Endothelial cell of umbilical vein (primary cell): ENCODE measurements around the gene C16orf90. TPM values are rescaled to one million over a fixed set of nuclear protein-coding genes. Genes with fewer than 3 reads are reported as not detected.

Experiments used
- BruUV-seq: library from RNA; stranded (reverse); fragments of 400-500 nt; replicated peaks from 2 replicates; lab custom pipeline; 2021; lab: Mats Ljungman, UMichigan
- CTCF ChIA-PET: fragments of 300-600, 350-600 bp; sonication (Branson Sonifier 250); formaldehyde crosslinking; loops from one replicate; lab custom pipeline; 2021; ENCODE audit warnings: antibody characterized with exemption, inconsistent platforms; lab: Charles Lee
- POLR2A ChIA-PET: fragments of 300-600, 350-600 bp; sonication (Branson Sonifier 250); formaldehyde crosslinking; loops from one replicate; lab custom pipeline; 2021; ENCODE audit warnings: antibody characterized with exemption, inconsistent platforms; lab: Charles Lee
- DNase-seq: peaks from one replicate; pipeline ENCODE4 v3.0.0-alpha.2; 2011; ENCODE audit warnings: low read depth, low spot score
- FAIRE-seq: peaks from 2 replicates; lab custom pipeline; 2011; peaks lifted over from hg19 to GRCh38; lab: Jason Lieb, UNC
- H2AFZ ChIP-seq: 2 replicates; pipeline ENCODE4 v1.6.0; 2012; ENCODE audit warnings: low read depth, low read length, control low read depth, inconsistent platforms
- H3K27ac ChIP-seq: 2 replicates; pipeline ENCODE4 v1.5.1; 2011; ENCODE audit warnings: low read depth, mild to moderate bottlenecking, control low read depth, low read length, moderate library complexity; ENCODE audit not compliant: insufficient read depth
- H3K27me3 ChIP-seq, 2 experiments: 2 replicates each; pipeline versions ENCODE4 v1.6.0 to v1.6.1; 2011; ENCODE audit warnings: low read length in 2 of 2, mixed read lengths in 1 of 2; ENCODE audit not compliant: control insufficient read depth in 2 of 2, insufficient read depth in 2 of 2
- H3K36me3 ChIP-seq, 2 experiments: 2 replicates in 1 of 2; 3 replicates in 1 of 2; pipeline ENCODE4 v1.5.1; 2011; ENCODE audit warnings: low read length in 2 of 2, mild to moderate bottlenecking in 1 of 2, moderate library complexity in 1 of 2; ENCODE audit not compliant: control insufficient read depth in 2 of 2, insufficient read depth in 2 of 2; ENCODE audit errors: extremely low read depth in 1 of 2
- H3K4me1 ChIP-seq: 3 replicates; pipeline ENCODE4 v1.5.1; 2011; ENCODE audit warnings: mild to moderate bottlenecking, low read length; ENCODE audit not compliant: control insufficient read depth, insufficient read depth; ENCODE audit errors: extremely low read depth
- H3K4me2 ChIP-seq: 2 replicates; pipeline ENCODE4 v1.6.1; 2011; ENCODE audit warnings: low read length, control low read depth, mixed read lengths; ENCODE audit not compliant: insufficient read depth
- H3K4me3 ChIP-seq, 3 experiments: fragments of 200-600 bp in 1 of 3; sonication (generic), shearing (Covaris generic) in 1 of 3; replicated peaks in 1 of 3; 2 replicates each; pipeline ENCODE4 v1.5.1; 2011 to 2016; ENCODE audit warnings: control low read depth in 3 of 3, low read length in 3 of 3, mild to moderate bottlenecking in 2 of 3, inconsistent platforms in 1 of 3, low read depth in 1 of 3, moderate library complexity in 1 of 3; ENCODE audit not compliant: insufficient read depth in 1 of 3
- H3K79me2 ChIP-seq: 2 replicates; pipeline ENCODE4 v1.6.0; 2012; ENCODE audit warnings: low read length, inconsistent platforms; ENCODE audit not compliant: control insufficient read depth, insufficient read depth
- H3K9ac ChIP-seq: replicated peaks from 2 replicates; pipeline ENCODE3; 2011; ENCODE audit warnings: low read length, control low read depth; ENCODE audit not compliant: insufficient read depth; ENCODE audit errors: extremely low read depth
- H3K9me1 ChIP-seq: replicated peaks from 3 replicates; pipeline ENCODE4 v1.6.0; 2011; ENCODE audit warnings: mild to moderate bottlenecking, low read length; ENCODE audit not compliant: control insufficient read depth, insufficient read depth; ENCODE audit errors: extremely low read depth
- H3K9me3 ChIP-seq: replicated peaks from 2 replicates; pipeline ENCODE4 v1.5.1; 2012; ENCODE audit warnings: low read length, inconsistent platforms; ENCODE audit not compliant: control insufficient read depth, insufficient read depth
- H4K20me1 ChIP-seq: replicated peaks from 2 replicates; pipeline ENCODE3; 2011; ENCODE audit warnings: mild to moderate bottlenecking, low read length; ENCODE audit not compliant: control insufficient read depth, insufficient read depth; ENCODE audit errors: extremely low read depth
- EZH2 ChIP-seq: IDR thresholded peaks from 2 replicates; pipeline ENCODE4 v1.6.1; 2012; ENCODE audit warnings: borderline replicate concordance, low read depth, mild to moderate bottlenecking, moderate library complexity, low read length, inconsistent platforms; ENCODE audit not compliant: severe bottlenecking
- FOS ChIP-seq: IDR thresholded peaks from 2 replicates; pipeline ENCODE4 v1.6.1; 2011; ENCODE audit warnings: mild to moderate bottlenecking, low read length, moderate library complexity, borderline replicate concordance; ENCODE audit not compliant: insufficient read depth
- GATA2 ChIP-seq: IDR thresholded peaks from 2 replicates; pipeline ENCODE4 v1.7.0; 2011; ENCODE audit warnings: low read depth, mild to moderate bottlenecking, moderate library complexity, mixed read lengths, low read length; ENCODE audit not compliant: insufficient read length, insufficient read depth
- JUN ChIP-seq: IDR thresholded peaks from 2 replicates; pipeline ENCODE4 v1.6.1; 2011; ENCODE audit warnings: borderline replicate concordance, low read depth; ENCODE audit not compliant: insufficient read length, insufficient read depth
- MYC ChIP-seq: IDR thresholded peaks from one replicate; pipeline ENCODE4 v1.6.1; 2011; ENCODE audit warnings: mild to moderate bottlenecking, low read depth, low read length
- POLR2A ChIP-seq: IDR thresholded peaks from 2 replicates; pipeline ENCODE4 v1.6.1; 2012; ENCODE audit warnings: low read depth, mild to moderate bottlenecking, control low read depth, low read length
- POLR2AphosphoS5 ChIP-seq: IDR thresholded peaks from 2 replicates; pipeline ENCODE4 v1.6.1; 2012; ENCODE audit warnings: low read depth, mild to moderate bottlenecking, control low read depth, low read length, moderate library complexity; ENCODE audit not compliant: insufficient read depth
- dilution Hi-C: fragments of 300-500 bp; cut with MboI; formaldehyde crosslinking; loops from one replicate; pipeline ENCODE4 v1.15.0; 2019; ENCODE audit warnings: low sequenced_read_pairs; ENCODE audit not compliant: extremely low pct_ligation_motif_present
- intact Hi-C: fragments of 100-400 bp; cut with micrococcal nuclease; formaldehyde crosslinking; loops from one replicate; pipeline ENCODE4 v1.10.0; 2022
- polyA plus RNA-seq, 4 experiments: library from polyadenylated mRNA; depleted of rRNA in 3 of 4; stranded (reverse) in 3 of 4; unstranded in 1 of 4; fragments of >200 nt; gene quantifications; 2 replicates each; pipeline versions ENCODE4 v1.2.1 to v1.2.3, GENCODE V29; 2011 to 2012; ENCODE audit warnings: missing spikeins in 1 of 4
- total RNA-seq: library from RNA; stranded (reverse); gene quantifications from 2 replicates; pipeline ENCODE4 v1.2.3, GENCODE V29; 2021
- TF ChIP-seq, protein P1 (sequence below), 2 donors: IDR thresholded peaks; 1 replicate in 1 of 2; 2 replicates in 1 of 2; pipeline ENCODE4 v1.5.1; 2011; ENCODE audit warnings: low read length in 2 of 2, mild to moderate bottlenecking in 2 of 2, moderate library complexity in 2 of 2, control low read depth in 1 of 2, inconsistent platforms in 1 of 2, low read depth in 1 of 2; ENCODE audit not compliant: insufficient read depth in 1 of 2; ENCODE audit errors: extremely low read depth in 1 of 2
- TF ChIP-seq, protein P2 (sequence below): IDR thresholded peaks from 2 replicates; pipeline ENCODE4 v1.6.1; 2011; ENCODE audit not compliant: insufficient read depth, insufficient read length

Gene C16orf90
- total and polyA plus RNA-seq, 2 donors (not counting 3 experiments of a cell fraction or from before 2014, with no cell fraction given): not detected

- ChIA-PET CTCF (no interaction called here), POLR2A (no interaction called here)
- TF ChIP-seq, protein P1, sequence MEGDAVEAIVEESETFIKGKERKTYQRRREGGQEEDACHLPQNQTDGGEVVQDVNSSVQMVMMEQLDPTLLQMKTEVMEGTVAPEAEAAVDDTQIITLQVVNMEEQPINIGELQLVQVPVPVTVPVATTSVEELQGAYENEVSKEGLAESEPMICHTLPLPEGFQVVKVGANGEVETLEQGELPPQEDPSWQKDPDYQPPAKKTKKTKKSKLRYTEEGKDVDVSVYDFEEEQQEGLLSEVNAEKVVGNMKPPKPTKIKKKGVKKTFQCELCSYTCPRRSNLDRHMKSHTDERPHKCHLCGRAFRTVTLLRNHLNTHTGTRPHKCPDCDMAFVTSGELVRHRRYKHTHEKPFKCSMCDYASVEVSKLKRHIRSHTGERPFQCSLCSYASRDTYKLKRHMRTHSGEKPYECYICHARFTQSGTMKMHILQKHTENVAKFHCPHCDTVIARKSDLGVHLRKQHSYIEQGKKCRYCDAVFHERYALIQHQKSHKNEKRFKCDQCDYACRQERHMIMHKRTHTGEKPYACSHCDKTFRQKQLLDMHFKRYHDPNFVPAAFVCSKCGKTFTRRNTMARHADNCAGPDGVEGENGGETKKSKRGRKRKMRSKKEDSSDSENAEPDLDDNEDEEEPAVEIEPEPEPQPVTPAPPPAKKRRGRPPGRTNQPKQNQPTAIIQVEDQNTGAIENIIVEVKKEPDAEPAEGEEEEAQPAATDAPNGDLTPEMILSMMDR (IDR thresholded peaks at IDR 0.05; ENCODE audit: extremely low read depth in 1 of 2, insufficient read depth in 1 of 2, low read depth in 1 of 2, low read length in 2 of 2): no peak
- TF ChIP-seq JUN (no peak), MYC (no peak), POLR2AphosphoS5 (no peak), POLR2A (no peak), FOS (no peak), EZH2 (no peak), GATA2 (no peak)
- TF ChIP-seq, protein P2, sequence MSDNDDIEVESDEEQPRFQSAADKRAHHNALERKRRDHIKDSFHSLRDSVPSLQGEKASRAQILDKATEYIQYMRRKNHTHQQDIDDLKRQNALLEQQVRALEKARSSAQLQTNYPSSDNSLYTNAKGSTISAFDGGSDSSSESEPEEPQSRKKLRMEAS: no peak
- no peak for DNase-seq
- H3K36me3 ChIP-seq: peaks cover under 1 to 4% of the 10 kb centered on the region in 2 experiments
- H3K9me1 ChIP-seq: no peaks in the 10 kb centered on the region
- no peak overlapping the region for H3K4me3 ChIP-seq
- H3K79me2 ChIP-seq: peaks cover 77% of the 10 kb centered on the region
- no peak for FAIRE-seq
- no peak overlapping the region for H2AFZ ChIP-seq
- no peak overlapping the region for H3K9ac ChIP-seq
- peaks cover 7% of the 10 kb centered on the region for H4K20me1 ChIP-seq
- intact Hi-C loops: no loop called here
- no peaks in the 10 kb centered on the region for H3K27me3 ChIP-seq
- H3K4me1 ChIP-seq: peaks cover 31% of the 10 kb centered on the region
- dilution Hi-C loops: no loop called here
- H3K4me2 ChIP-seq: no peak overlapping the region
- H3K9me3 ChIP-seq: no peaks in the 10 kb centered on the region
- no peak overlapping the region for H3K27ac ChIP-seq
- no TSS peak for BruUV-seq
Observed at GRCh38 chr16:3461151-3461550, 34.1 kb downstream of the C16orf90 start.
